Endodermal cell (in vitro differentiated cells): Measurements from ENCODE around the gene SCN9A. TPM values are rescaled to one million over a fixed set of nuclear protein-coding genes. Genes with fewer than 3 reads are reported as not detected.
"Not testable (repeated sequence)": the region's sequence is repeated elsewhere in the genome, so short reads cannot be mapped to it uniquely, and the experiment has no call there.

Experiments used
- DNase-seq: peaks from one replicate; pipeline ENCODE4 v3.0.0-alpha.2; 2017
- H3K27ac ChIP-seq: 2 replicates; pipeline ENCODE4 v1.5.1; 2013; ENCODE audit warnings: mild to moderate bottlenecking, low read depth, low read length, moderate library complexity
- H3K27me3 ChIP-seq: 2 replicates; pipeline ENCODE4 v1.6.1; 2013; ENCODE audit warnings: mild to moderate bottlenecking, low read length, moderate library complexity; ENCODE audit not compliant: insufficient read depth, control insufficient read depth, poor library complexity, severe bottlenecking
- H3K36me3 ChIP-seq: 2 replicates; pipeline ENCODE4 v1.7.0; 2013; ENCODE audit warnings: mild to moderate bottlenecking, low read length, moderate library complexity; ENCODE audit not compliant: control insufficient read depth, insufficient read depth
- H3K4me1 ChIP-seq: one replicate; pipeline ENCODE4 v1.7.0; 2013; ENCODE audit warnings: low read length; ENCODE audit not compliant: control insufficient read depth, insufficient read depth
- H3K4me3 ChIP-seq: 2 replicates; pipeline ENCODE4 v1.5.1; 2013; ENCODE audit warnings: mild to moderate bottlenecking, low read length, moderate library complexity
- H3K9ac ChIP-seq: 2 replicates; pipeline ENCODE4 v1.6.1; 2013; ENCODE audit warnings: mild to moderate bottlenecking, low read length, moderate library complexity; ENCODE audit not compliant: poor library complexity, severe bottlenecking; ENCODE audit errors: extremely low read depth
- H3K9me3 ChIP-seq: 2 replicates; pipeline ENCODE4 v1.6.1; 2013; ENCODE audit warnings: mild to moderate bottlenecking, low read length, moderate library complexity; ENCODE audit not compliant: control insufficient read depth
- H3K27ac Mint-ChIP-seq: 2 replicates; pipeline ENCODE4 v1.8.0; 2020; ENCODE audit warnings: mixed read lengths
- H3K27me3 Mint-ChIP-seq: 2 replicates; pipeline ENCODE4 v1.8.0; 2021; ENCODE audit warnings: mild to moderate bottlenecking, mixed read lengths; ENCODE audit not compliant: insufficient read depth
- H3K36me3 Mint-ChIP-seq: 2 replicates; pipeline ENCODE4 v1.8.0; 2020; ENCODE audit warnings: low read depth, mixed read lengths
- H3K4me1 Mint-ChIP-seq: 2 replicates; pipeline ENCODE4 v1.8.0; 2020; ENCODE audit warnings: mixed read lengths
- H3K4me3 Mint-ChIP-seq: 2 replicates; pipeline ENCODE4 v1.8.0; 2020; ENCODE audit warnings: mild to moderate bottlenecking, moderate library complexity, mixed read lengths
- H3K9me3 Mint-ChIP-seq: 2 replicates; pipeline ENCODE4 v1.8.0; 2020; ENCODE audit warnings: mild to moderate bottlenecking, mixed read lengths
- CTCF ChIP-seq: fragments of 200-600 bp; sonication (generic); conservative IDR thresholded peaks from 2 replicates; pipeline ENCODE4 v1.5.0; 2021; ENCODE audit warnings: antibody characterized with exemption, mild to moderate bottlenecking
- WGBS, 2 experiments: methylation state at CpG; one replicate each; pipeline versions ENCODE4 v1.1.5 to v1.1.7; 2013; ENCODE audit warnings: missing lambda C conversion rate in 2 of 2, mixed read lengths in 1 of 2; ENCODE audit not compliant: insufficient coverage in 1 of 2, insufficient read length in 1 of 2; 5-methylcytosine and 5-hydroxymethylcytosine counted together
- total RNA-seq, 2 donors: library from RNA; stranded (reverse); fragmentation: NEBNext Ultra II Directional in 1 of 2; extraction: Animal tissue kit (Norgen Biotek cat#: 25700) in 1 of 2; gene quantifications; 2 replicates in 1 of 2; 3 replicates in 1 of 2; pipeline ENCODE4 v1.2.1, GENCODE V29; 2021

SCN9A gene
- total RNA-seq, 2 donors from 2014 or later = 0.13 to 0.35 TPM

GRCh38 chr2:166321076-166321475, 54.7 kb downstream of the SCN9A start:
- no peak for TF ChIP-seq CTCF
- no peaks in the 10 kb centered on the region for H3K4me1 Mint-ChIP-seq
- H3K4me3 Mint-ChIP-seq = no peak overlapping the region
- H3K36me3 ChIP-seq = no peaks in the 10 kb centered on the region
- H3K27me3 ChIP-seq = no peaks in the 10 kb centered on the region
- H3K4me1 ChIP-seq = no peaks in the 10 kb centered on the region
- H3K9ac ChIP-seq = no peak overlapping the region
- H3K27ac Mint-ChIP-seq = no peak overlapping the region
- DNase-seq = no peak
- H3K4me3 ChIP-seq = no peak overlapping the region
- no peaks in the 10 kb centered on the region for H3K9me3 Mint-ChIP-seq
- H3K36me3 Mint-ChIP-seq = no peaks in the 10 kb centered on the region
- H3K9me3 ChIP-seq = no peaks in the 10 kb centered on the region
- WGBS, 2 experiments = 93 to 94% methylated on average over 3 of the region's 3 CpGs
- H3K27ac ChIP-seq = no peak overlapping the region
- no peaks in the 10 kb centered on the region for H3K27me3 Mint-ChIP-seq

GRCh38 chr2:166314022-166314759, 61.6 kb downstream of the SCN9A start:
- Histone ChIP-seq H3K36me3 (no peaks in the 10 kb centered on the region), H3K4me1 (no peaks in the 10 kb centered on the region), H3K4me3 (no peak overlapping the region), H3K27me3 (no peaks in the 10 kb centered on the region), H3K9me3 (no peaks in the 10 kb centered on the region), H3K27ac (no peak overlapping the region), H3K9ac (no peak overlapping the region)
- no peak for TF ChIP-seq CTCF
- H3K4me3 Mint-ChIP-seq = no peak overlapping the region
- no peaks in the 10 kb centered on the region for H3K9me3 Mint-ChIP-seq
- DNase-seq = no peak
- peaks cover 7% of the 10 kb centered on the region for H3K4me1 Mint-ChIP-seq
- no peaks in the 10 kb centered on the region for H3K36me3 Mint-ChIP-seq
- H3K27me3 Mint-ChIP-seq = no peaks in the 10 kb centered on the region
- no peak overlapping the region for H3K27ac Mint-ChIP-seq
- WGBS, 2 experiments = 67 to 77% methylated on average over 3 to 5 of the region's 5 CpGs

- not testable (repeated sequence) for DNase-seq, H3K36me3 Mint-ChIP-seq, H3K4me1 ChIP-seq, H3K27ac ChIP-seq, H3K4me3 Mint-ChIP-seq, H3K36me3 ChIP-seq, H3K27ac Mint-ChIP-seq, H3K9me3 Mint-ChIP-seq, H3K4me1 Mint-ChIP-seq, H3K27me3 Mint-ChIP-seq, H3K4me3 ChIP-seq, H3K9me3 ChIP-seq, H3K27me3 ChIP-seq, H3K9ac ChIP-seq
- 0% methylated on average over 2 of the region's 2 CpGs; no CpG with 5 or more reads in 1 of the 2 experiments for WGBS, 2 experiments
These were observed 62.9 kb downstream of the SCN9A start for GRCh38 chr2:166312863-166313262.
